ENCODE data around the gene DNAH17. TPM values are rescaled to one million over a fixed set of nuclear protein-coding genes. Genes with fewer than 3 reads are reported as not detected.

The DNAH17 gene
- total and polyA plus RNA-seq, 4 donors: 0.61 to 4.8 (median 2.7) TPM

DNA sequence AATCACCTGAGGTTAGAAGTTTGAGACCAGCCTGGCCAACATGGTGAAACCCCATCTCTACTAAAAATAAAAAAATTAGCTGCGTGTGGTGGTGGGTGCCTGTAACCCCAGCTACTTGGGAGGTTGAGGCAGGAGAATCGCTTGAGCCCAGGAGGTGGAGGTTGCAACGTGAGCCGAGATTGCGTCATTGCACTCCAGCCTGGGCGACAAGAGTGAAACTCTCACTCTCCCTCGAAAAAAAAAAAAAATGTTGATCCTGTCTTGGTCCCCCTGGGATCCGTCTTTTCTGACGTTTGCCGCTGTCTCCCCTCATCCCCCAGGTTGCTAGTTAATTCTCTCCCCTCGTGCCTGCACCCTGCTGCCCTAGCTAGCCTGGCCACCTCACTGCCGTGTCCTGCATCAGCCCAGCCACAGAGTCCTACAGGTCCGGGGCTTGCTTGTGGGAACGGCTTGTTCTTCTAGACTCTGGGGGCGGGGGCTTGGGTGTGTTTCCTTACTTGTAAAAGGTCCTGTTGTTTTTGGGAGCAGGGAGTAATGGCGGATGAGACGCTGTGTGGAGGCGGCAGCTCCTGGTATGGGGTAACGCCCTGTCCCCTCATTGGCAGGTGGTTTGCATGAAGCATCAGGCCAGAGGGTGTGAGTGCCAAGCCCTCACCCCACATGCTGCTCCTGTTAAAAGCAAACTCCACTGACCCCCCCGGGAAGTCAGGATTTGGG lies 154.2 kb downstream of the DNAH17 start:
- no peaks in the 10 kb centered on the region for H3K9me3 ChIP-seq (ENCODE audit: control insufficient read depth, insufficient read depth, low read length)
- peaks cover 84% of the 10 kb centered on the region for H3K36me3 ChIP-seq (ENCODE audit: control insufficient read depth, insufficient read depth, low read length)
- WGBS (ENCODE audit: insufficient coverage): 86% methylated on average over 18 of the region's 20 CpGs
- no peaks in the 10 kb centered on the region for H3K27me3 ChIP-seq (ENCODE audit: control insufficient read depth, insufficient read depth, low read length)
- no peak overlapping the region for H3K4me3 ChIP-seq (ENCODE audit: low read depth, low read length)
- DNase-seq (ENCODE audit: low read depth in 4 of 6, low spot score in 6 of 6): no peak
- H3K4me1 ChIP-seq (ENCODE audit: control insufficient read depth, insufficient read depth, low read length): peaks cover 23% of the 10 kb centered on the region
- H3K27ac ChIP-seq (ENCODE audit: low read depth, low read length): no peak overlapping the region

DNA sequence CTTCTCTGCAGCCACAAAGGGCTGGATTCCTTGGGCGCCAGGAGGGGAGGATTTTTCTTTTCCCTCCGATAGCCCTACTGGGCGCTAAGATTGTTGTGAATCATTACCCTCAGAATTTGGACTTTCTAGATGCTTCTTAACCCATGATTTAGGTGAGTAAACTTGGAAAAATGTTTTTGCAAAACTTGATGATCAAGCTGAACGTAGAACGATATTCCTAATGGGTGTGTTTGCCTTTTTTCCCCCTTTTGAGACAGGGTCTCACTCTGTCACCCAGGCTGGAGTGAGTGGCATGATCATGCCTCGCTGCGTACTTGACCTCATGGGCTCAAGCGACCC lies 155.0 kb downstream of the DNAH17 start:
- Histone ChIP-seq H3K9me3 (ENCODE audit: control insufficient read depth, insufficient read depth, low read length) (no peaks in the 10 kb centered on the region), H3K27me3 (ENCODE audit: control insufficient read depth, insufficient read depth, low read length) (no peaks in the 10 kb centered on the region), H3K4me3 (ENCODE audit: low read depth, low read length) (no peak overlapping the region), H3K36me3 (ENCODE audit: control insufficient read depth, insufficient read depth, low read length) (peaks cover 83% of the 10 kb centered on the region), H3K27ac (ENCODE audit: low read depth, low read length) (no peak overlapping the region), H3K4me1 (ENCODE audit: control insufficient read depth, insufficient read depth, low read length) (peaks cover 27% of the 10 kb centered on the region)
- WGBS (ENCODE audit: insufficient coverage): 93% methylated on average over 2 of the region's 8 CpGs
- no peak for DNase-seq (ENCODE audit: low read depth in 4 of 6, low spot score in 6 of 6)

DNA sequence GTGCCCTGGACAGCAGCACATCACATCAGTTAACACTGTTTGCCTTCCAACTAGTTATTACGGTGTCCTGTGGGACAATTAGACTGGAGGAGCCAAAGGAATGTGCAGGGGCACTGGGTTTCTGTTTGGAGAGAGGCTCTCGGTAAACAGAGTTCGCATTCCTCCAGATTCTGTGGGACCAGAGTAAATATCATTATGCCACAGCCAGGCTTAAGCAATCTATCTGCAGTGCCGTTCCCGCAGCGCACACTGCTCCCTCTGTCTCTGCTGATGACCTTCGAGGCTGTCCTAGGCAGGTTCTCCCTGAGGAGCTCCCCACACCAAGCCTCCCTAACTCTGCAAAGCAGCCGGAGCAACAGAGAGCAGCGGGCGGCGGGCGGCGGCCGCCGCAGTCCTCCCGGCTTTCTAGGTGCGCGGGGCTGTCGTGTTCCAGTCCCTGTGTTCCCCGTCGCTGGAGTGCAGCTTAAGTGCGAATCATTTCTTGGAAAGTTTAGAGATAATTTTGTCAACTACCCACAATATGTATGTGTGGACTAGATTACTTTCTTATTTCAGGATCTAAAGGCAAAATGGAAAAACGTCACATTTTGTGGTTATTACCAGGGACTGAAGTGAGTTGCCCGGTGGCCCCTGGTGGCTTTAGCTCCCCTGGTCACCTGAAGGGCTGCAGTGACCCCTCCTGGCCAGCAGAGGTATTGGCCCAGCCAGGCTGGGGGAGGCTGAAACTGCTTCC lies 155.5 kb downstream of the DNAH17 start:
- H3K27ac ChIP-seq (ENCODE audit: low read depth, low read length): no peak overlapping the region
- H3K36me3 ChIP-seq (ENCODE audit: control insufficient read depth, insufficient read depth, low read length): peaks cover 80% of the 10 kb centered on the region
- H3K27me3 ChIP-seq (ENCODE audit: control insufficient read depth, insufficient read depth, low read length): no peaks in the 10 kb centered on the region

DNA sequence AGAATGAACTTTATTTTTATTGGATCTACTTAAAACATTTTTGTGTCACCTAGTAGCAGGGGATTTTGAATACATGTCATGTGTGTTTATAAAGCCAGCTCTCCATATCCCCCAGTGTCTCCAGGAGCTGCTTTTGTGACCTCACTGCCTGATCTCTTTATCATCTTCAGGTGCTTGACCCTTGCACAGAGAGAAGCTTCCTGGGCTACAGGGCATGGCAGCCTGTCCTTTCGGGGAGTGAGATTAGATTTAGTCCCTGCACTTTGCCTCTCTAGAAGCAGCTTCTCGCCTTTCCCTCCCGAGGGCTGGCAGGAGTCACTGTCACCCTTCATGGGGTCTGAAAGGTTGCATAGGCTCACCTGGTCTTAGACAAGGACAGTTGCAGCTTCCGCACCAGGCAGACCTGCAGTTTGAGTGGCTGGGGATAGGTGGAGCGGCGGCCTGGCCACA lies 156.1 kb downstream of the DNAH17 start:
- Histone ChIP-seq H3K36me3 (ENCODE audit: control insufficient read depth, insufficient read depth, low read length) (peaks cover 78% of the 10 kb centered on the region), H3K27ac (ENCODE audit: low read depth, low read length) (no peak overlapping the region)

More for the DNA sequence above, 155.5 kb downstream of the DNAH17 start:
- Histone ChIP-seq H3K4me1 (ENCODE audit: control insufficient read depth, insufficient read depth, low read length) (peaks cover 31% of the 10 kb centered on the region), H3K4me3 (ENCODE audit: low read depth, low read length) (no peak overlapping the region), H3K9me3 (ENCODE audit: control insufficient read depth, insufficient read depth, low read length) (no peaks in the 10 kb centered on the region)
- 61% methylated on average over 20 of the region's 24 CpGs for WGBS (ENCODE audit: insufficient coverage)
- DNase-seq (ENCODE audit: low read depth in 4 of 6, low spot score in 6 of 6): peak in 5 of 6 donors; percentile 12 to 78 (median 32)

DNA sequence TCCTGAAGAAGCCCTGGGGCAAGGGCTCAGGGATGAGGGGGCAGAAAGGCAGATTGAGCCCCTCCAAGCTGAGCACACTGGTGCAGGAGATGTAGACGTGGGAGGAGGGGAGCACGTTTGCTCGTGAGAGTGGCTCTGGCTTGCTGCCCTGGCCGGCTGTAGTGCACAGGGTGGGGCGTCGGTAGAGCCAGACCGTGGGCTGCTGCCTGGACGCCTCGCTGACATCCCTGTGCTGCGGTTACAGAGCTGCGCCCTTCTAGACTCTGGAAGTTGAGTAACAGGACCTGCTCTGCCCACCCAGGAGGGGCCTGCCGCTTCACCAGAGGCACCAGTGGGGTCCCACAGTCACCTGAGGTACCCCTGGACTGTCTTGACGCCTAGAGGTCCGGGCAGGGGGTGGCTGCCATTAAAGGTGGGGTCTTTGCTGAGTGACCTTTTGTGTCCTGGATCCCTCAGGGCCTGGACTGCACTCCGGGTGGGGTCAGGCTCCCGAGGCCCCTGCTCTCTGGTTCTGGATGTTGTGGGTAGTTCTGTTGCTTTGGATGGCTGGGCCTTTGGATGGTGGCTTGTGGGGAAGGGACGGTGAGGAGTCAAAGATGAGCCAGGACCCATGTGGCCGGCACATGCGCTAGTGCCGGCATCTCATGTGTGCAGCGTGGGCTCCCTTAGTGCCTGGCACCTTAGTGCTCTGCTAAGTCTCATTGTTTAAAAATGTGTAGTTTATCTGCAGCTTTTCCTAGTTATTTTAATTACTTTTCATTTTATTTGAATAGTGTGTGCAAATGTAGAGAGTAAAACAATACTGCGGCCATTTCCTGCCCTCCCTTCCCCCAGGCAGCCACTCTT lies 157.0 kb downstream of the DNAH17 start:
- peaks cover 74% of the 10 kb centered on the region for H3K36me3 ChIP-seq (ENCODE audit: control insufficient read depth, insufficient read depth, low read length)
- no peak overlapping the region for H3K27ac ChIP-seq (ENCODE audit: low read depth, low read length)
- no peaks in the 10 kb centered on the region for H3K9me3 ChIP-seq (ENCODE audit: control insufficient read depth, insufficient read depth, low read length)
- no peak overlapping the region for H3K4me3 ChIP-seq (ENCODE audit: low read depth, low read length)
- DNase-seq (ENCODE audit: low read depth in 4 of 6, low spot score in 6 of 6): no peak
- H3K4me1 ChIP-seq (ENCODE audit: control insufficient read depth, insufficient read depth, low read length): peaks cover 42% of the 10 kb centered on the region
- no peaks in the 10 kb centered on the region for H3K27me3 ChIP-seq (ENCODE audit: control insufficient read depth, insufficient read depth, low read length)
- 81% methylated on average over 21 of the region's 22 CpGs for WGBS (ENCODE audit: insufficient coverage)

More for the DNA sequence above, 156.1 kb downstream of the DNAH17 start:
- Histone ChIP-seq H3K4me3 (ENCODE audit: low read depth, low read length) (no peak overlapping the region), H3K9me3 (ENCODE audit: control insufficient read depth, insufficient read depth, low read length) (no peaks in the 10 kb centered on the region), H3K4me1 (ENCODE audit: control insufficient read depth, insufficient read depth, low read length) (peaks cover 37% of the 10 kb centered on the region), H3K27me3 (ENCODE audit: control insufficient read depth, insufficient read depth, low read length) (no peaks in the 10 kb centered on the region)
- no peak for DNase-seq (ENCODE audit: low read depth in 4 of 6, low spot score in 6 of 6)
- WGBS (ENCODE audit: insufficient coverage): 93% methylated on average over 4 of the region's 6 CpGs

DNA sequence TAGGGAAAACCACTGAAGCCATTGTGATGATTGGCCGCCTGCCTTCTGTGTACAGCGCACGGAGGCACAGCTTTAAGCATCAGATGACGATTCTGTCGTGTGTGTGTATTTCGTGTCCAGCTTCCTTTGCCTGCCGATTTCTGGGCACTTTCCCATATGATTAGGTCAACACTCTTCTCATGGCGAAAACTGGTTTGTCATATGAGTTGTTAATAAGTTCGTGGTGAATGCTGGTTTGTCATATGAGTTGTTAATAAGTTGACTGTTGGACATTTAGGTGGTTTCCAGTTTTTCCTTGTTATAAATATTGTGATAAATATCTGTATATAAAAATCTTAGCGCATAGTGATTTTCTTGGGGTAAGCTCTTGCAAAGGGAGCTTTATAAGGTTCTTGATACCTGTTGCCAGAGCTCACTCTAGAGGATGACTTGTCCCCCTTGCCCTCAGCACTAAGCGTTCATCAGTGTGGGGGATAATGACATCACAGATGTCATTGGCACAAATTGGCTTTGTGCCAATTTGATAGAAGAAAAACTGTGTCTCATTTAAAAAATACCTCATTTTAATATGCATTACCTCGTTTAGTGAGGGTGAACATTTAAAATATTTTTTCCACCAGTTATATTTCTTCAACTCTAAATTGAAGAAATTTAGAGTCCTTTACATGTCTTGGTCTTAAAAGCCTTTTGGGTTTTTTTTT lies 158.7 kb downstream of the DNAH17 start:
- Histone ChIP-seq H3K4me1 (ENCODE audit: control insufficient read depth, insufficient read depth, low read length) (peaks cover 54% of the 10 kb centered on the region), H3K27me3 (ENCODE audit: control insufficient read depth, insufficient read depth, low read length) (no peaks in the 10 kb centered on the region), H3K9me3 (ENCODE audit: control insufficient read depth, insufficient read depth, low read length) (no peaks in the 10 kb centered on the region), H3K27ac (ENCODE audit: low read depth, low read length) (no peak overlapping the region), H3K36me3 (ENCODE audit: control insufficient read depth, insufficient read depth, low read length) (peaks cover 75% of the 10 kb centered on the region), H3K4me3 (ENCODE audit: low read depth, low read length) (no peak overlapping the region)
- WGBS (ENCODE audit: insufficient coverage): 72% methylated on average over 7 of the region's 12 CpGs
- no peak for DNase-seq (ENCODE audit: low read depth in 4 of 6, low spot score in 6 of 6)

- Histone ChIP-seq H3K4me1 (ENCODE audit: control insufficient read depth, insufficient read depth, low read length) (peaks cover 58% of the 10 kb centered on the region), H3K27ac (ENCODE audit: low read depth, low read length) (peak overlapping the region; percentile 61)
Measured at GRCh38 chr17:78417531-78417909, 159.7 kb downstream of the DNAH17 start.

DNA sequence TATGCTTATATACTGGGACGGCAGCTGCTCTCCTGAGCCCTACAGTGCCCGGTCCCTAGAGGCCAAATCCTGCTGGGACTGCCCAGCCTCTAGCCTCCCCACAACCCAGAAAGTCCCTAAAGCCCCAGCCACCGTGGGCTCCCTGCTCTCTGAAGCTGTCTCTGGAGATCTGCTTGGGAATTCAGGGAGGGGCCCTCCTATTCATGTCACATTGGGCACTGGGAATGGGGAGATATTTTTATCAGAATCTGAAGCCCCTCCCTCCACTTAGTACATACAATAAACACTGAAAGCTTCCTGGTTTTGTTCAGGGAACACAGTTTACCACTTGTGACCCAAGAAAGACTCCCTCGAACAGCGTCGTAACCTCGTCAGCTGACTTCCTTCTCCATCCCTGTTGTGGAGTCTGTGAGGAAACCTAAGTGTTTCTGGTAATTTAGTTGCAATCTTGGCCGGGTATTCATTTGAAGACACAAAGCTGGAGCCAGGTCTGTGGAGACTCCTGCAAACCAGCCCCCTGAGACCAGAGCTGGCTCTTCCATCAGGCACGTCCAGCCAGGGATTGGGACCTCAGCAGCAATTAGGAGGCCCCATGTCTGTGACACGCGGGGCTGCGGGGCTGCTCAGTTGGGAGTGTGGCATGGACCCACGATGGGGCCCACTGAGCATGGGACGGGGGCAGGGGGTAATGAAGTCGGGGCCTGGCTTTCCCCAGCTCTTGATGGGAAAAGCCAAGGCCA lies 160.2 kb downstream of the DNAH17 start:
- H3K27me3 ChIP-seq (ENCODE audit: control insufficient read depth, insufficient read depth, low read length): no peaks in the 10 kb centered on the region
- peak overlapping the region; percentile 61 for H3K27ac ChIP-seq (ENCODE audit: low read depth, low read length)

More at GRCh38 chr17:78417531-78417909, 159.7 kb downstream of the DNAH17 start:
- H3K4me3 ChIP-seq (ENCODE audit: low read depth, low read length): no peak overlapping the region
- 94% methylated on average over 9 of the region's 13 CpGs for WGBS (ENCODE audit: insufficient coverage)
- no peak for DNase-seq (ENCODE audit: low read depth in 4 of 6, low spot score in 6 of 6)
- no peaks in the 10 kb centered on the region for H3K27me3 ChIP-seq (ENCODE audit: control insufficient read depth, insufficient read depth, low read length)
- H3K9me3 ChIP-seq (ENCODE audit: control insufficient read depth, insufficient read depth, low read length): no peaks in the 10 kb centered on the region
- H3K36me3 ChIP-seq (ENCODE audit: control insufficient read depth, insufficient read depth, low read length): peaks cover 77% of the 10 kb centered on the region

More for the DNA sequence above, 160.2 kb downstream of the DNAH17 start:
- no peak overlapping the region for H3K4me3 ChIP-seq (ENCODE audit: low read depth, low read length)
- peak in 1 of 6 donors; percentile 46 for DNase-seq (ENCODE audit: low read depth in 4 of 6, low spot score in 6 of 6)
- peaks cover 60% of the 10 kb centered on the region for H3K4me1 ChIP-seq (ENCODE audit: control insufficient read depth, insufficient read depth, low read length)
- no peaks in the 10 kb centered on the region for H3K9me3 ChIP-seq (ENCODE audit: control insufficient read depth, insufficient read depth, low read length)
- H3K36me3 ChIP-seq (ENCODE audit: control insufficient read depth, insufficient read depth, low read length): peaks cover 73% of the 10 kb centered on the region
- WGBS (ENCODE audit: insufficient coverage): 83% methylated on average over 14 of the region's 15 CpGs

All from spinal cord (tissue), 10 donors.